ENCODE measurements around the gene UQCC5. TPM values are rescaled to one million over a fixed set of nuclear protein-coding genes. Genes with fewer than 3 reads are reported as not detected.
A peak's percentile ranks its signal among the peaks of the same experiment; 100 is the strongest.

Gene UQCC5
- total RNA-seq, 4 donors from 2014 or later, result 4.1 to 435 (median 51.9) TPM

DNA sequence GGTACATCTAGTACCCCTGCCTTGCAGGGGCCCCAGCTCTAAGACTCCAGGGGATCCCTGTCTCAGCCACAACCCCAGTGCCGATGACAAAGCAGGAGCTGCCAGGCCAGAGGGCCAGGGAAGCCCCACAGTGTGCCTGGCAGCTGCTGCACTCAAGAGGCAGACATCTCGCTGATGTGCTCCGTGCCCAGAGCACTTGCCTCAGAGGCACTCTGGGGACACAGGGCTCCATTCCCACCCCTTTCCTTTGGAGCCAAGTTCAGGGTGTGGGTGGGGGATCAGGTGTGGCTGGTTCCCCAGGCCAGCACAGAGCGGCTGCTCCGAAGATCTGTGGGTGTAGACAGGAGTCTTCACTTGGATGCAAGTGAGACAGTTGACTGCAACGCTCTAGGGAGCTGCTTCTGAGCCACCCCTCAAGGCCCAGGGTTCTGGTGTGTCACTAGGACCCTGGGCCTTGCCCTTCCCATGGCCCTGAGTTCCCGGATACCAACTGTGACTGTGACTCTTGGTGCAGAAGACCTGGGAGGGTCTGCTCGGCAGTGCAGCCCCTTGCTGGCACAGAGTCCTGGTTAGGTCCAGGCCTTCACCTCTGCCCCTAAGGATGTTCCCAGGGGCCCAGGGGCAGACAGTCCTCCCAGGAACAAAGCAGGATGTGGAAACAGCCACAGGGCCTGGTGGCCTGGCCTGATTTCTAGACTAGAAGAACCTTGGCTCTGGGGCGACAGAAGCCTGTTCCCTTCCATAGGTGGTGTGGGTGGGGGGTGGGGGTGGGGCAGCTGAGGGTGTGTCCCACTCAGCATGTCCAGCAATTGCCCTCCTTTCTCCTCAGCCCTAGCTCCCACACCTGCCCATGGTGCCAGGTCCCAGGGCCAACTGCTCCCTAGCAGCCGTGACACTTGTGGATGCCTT, 5.2 kb upstream of the UQCC5 start:
- H3K9me3 ChIP-seq, result no peaks in the 10 kb centered on the region
- DNase-seq, result no peak
- intact Hi-C loops (cut with DNase I; ENCODE audit: low total_unique reads), result no loop called here

GRCh38 chr3:52531860-52532516, 4.4 kb upstream of the UQCC5 start:
- Histone ChIP-seq H3K27me3 (no peaks in the 10 kb centered on the region), H3K9me3 (no peaks in the 10 kb centered on the region), H3K27ac (peak overlapping the region in 1 of 2 donors; percentile 72), H3K36me3 (no peaks in the 10 kb centered on the region), H3K4me1 (no peaks in the 10 kb centered on the region), H3K4me3 (no peak overlapping the region)
- DNase-seq, result peak; percentile 17 to 24
- TF ChIP-seq POLR2A (IDR thresholded peaks at IDR 0.05) (no peak), CTCF (IDR thresholded peaks at IDR 0.05) (no peak)
- intact Hi-C loops (cut with DNase I; ENCODE audit: low total_unique reads), result no loop called here

More for the DNA sequence above, 5.2 kb upstream of the UQCC5 start:
- Histone ChIP-seq H3K27ac (peak overlapping the region; percentile 17 to 46), H3K4me3 (no peak overlapping the region), H3K36me3 (no peaks in the 10 kb centered on the region), H3K4me1 (no peaks in the 10 kb centered on the region), H3K27me3 (no peaks in the 10 kb centered on the region)
- TF ChIP-seq POLR2A (IDR thresholded peaks at IDR 0.05), result no peak
- no peak for TF ChIP-seq CTCF (IDR thresholded peaks at IDR 0.05)

DNA sequence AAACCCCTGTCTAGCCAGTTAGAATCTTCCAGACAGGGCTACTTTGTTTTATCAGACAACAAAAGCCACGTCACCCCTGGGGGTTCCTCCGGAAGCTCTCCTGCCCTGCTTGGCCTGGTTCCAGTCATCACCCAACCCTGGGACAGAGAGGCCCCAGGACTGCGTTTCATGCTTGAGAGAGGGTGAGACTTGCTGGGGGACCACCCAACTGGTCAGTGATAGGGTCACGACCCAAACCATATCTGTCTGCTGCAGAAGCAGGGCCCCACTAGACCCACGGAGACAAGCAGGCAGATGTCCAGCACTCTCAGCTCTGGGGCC, 3.9 kb upstream of the UQCC5 start:
- Histone ChIP-seq H3K27ac (peak overlapping the region; percentile 72 to 80), H3K4me3 (peak overlapping the region; percentile 53 to 61), H3K27me3 (no peaks in the 10 kb centered on the region), H3K4me1 (peaks cover 0 to 2% of the 10 kb centered on the region in 2 donors), H3K9me3 (no peaks in the 10 kb centered on the region), H3K36me3 (no peaks in the 10 kb centered on the region)
- intact Hi-C loops (cut with DNase I; ENCODE audit: low total_unique reads), result no loop called here
- TF ChIP-seq CTCF (IDR thresholded peaks at IDR 0.05) (no peak), POLR2A (IDR thresholded peaks at IDR 0.05) (no peak)
- peak; percentile 22 to 50 for DNase-seq

GRCh38 chr3:52532838-52533622, 3.4 kb upstream of the UQCC5 start:
- intact Hi-C loops (cut with DNase I; ENCODE audit: low total_unique reads), result no loop called here
- no peaks in the 10 kb centered on the region for H3K9me3 ChIP-seq
- no peaks in the 10 kb centered on the region for H3K36me3 ChIP-seq
- H3K4me1 ChIP-seq, result peaks cover 0 to 8% of the 10 kb centered on the region in 2 donors
- H3K27ac ChIP-seq, result peak overlapping the region; percentile 72 to 80
- TF ChIP-seq CTCF (IDR thresholded peaks at IDR 0.05) (no peak), POLR2A (IDR thresholded peaks at IDR 0.05) (peak in 1 of 2 donors; percentile 8)
- no peaks in the 10 kb centered on the region for H3K27me3 ChIP-seq
- DNase-seq, result peak; percentile 28 to 42
- peak overlapping the region; percentile 53 to 61 for H3K4me3 ChIP-seq

Data from uterus (tissue), 4 donors.